ENCODE results near the gene FTCDNL1.

The FTCDNL1 gene

DNA sequence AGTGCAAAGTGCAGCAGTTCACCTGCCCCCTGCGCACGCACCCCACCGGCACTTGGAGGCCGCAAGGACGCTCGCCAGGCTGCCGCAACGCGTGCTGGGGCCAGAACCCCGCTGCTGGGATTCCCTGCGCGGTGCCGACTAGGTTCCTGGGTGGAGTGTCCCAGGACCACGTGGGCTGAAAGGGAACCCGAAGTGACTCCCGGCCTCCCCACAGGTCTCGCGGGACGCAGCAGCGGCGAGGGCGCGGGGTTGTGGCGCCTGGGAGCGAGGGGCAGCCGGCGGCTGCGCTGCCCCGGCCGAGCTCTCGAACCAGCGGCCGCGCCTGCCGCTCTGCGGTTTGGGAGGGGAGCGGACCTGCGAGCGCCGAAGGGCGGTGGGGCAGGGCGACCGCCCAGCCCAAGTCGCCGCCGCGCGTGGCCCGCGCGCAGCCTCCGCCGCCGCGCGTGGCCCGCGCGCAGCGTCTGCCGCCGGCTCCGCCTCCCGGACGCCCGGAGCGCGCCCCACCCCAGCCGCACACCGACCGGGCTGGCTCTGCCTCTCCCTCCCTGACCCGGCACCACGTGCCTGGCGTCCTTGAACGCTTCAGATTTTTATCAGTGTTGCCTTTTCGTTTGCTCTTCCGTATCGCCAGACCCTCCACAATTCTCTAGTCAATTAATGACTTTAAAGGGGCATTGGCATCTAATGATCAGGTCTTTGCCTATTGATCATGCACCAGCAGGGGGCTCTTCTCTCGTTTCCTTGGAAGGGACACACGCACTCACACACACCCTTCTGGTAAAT, at the start of gene FTCDNL1:
Gene FTCDNL1 (minus strand): TSS at position 475 of the 783 bp plus-strand sequence. CDS start 2,230 bp downstream, outside the sequence.
- DNase-seq (ENCODE audit: low spot score) = peak; percentile 61

DNA sequence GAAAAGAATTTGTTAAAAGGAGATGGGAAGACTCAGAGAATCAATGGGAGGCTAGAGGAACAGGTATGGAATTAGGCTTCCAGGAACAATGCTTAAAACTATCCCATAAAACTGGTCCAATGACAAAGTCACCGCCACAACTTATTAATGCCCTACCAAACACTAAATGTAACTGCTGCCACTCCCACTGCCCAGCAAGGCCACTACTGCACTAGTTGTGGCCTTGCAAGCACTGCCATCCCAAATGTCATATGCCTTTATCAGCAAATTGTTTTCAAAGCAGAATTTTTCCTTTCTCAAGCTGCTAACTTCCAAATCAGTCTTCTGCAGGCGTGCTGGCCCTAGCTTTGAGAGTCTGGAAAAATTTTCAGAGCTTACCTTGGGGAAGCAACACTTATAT, 45.6 kb upstream of the FTCDNL1 start:
- no peak for DNase-seq (ENCODE audit: low spot score)

DNA sequence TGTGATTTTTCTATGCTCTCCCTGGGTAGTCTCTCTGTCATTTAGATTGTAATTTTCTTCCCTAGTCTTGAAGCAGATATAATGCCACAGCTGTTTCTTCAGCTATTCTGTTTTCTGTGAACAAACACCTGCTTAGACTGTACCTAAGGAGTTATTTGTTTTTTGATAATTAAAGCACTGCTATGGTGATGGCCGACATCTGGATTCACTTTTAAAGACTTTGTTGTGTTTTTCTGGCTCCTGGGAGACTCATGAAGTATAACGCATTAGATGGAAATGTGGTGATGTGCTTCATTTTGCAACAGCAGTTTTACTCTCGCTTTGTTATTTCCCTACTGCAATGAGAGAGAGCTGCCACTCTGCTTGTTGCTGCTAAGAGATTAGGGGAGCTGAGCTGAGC, 44.4 kb upstream of the FTCDNL1 start:
- DNase-seq (ENCODE audit: low spot score) = no peak

- DNase-seq (ENCODE audit: low spot score) = no peak
Measured at GRCh38 chr2:199883474-199884212, 32.7 kb upstream of the FTCDNL1 start.

GRCh38 chr2:199882667-199883066, 31.7 kb upstream of the FTCDNL1 start:
- DNase-seq (ENCODE audit: low spot score) = no peak

GRCh38 chr2:199875400-199875799, 24.4 kb upstream of the FTCDNL1 start:
- no peak for DNase-seq (ENCODE audit: low spot score)

- DNase-seq (ENCODE audit: low spot score) = no peak
Measured at GRCh38 chr2:199874209-199874608, 23.2 kb upstream of the FTCDNL1 start.

DNA sequence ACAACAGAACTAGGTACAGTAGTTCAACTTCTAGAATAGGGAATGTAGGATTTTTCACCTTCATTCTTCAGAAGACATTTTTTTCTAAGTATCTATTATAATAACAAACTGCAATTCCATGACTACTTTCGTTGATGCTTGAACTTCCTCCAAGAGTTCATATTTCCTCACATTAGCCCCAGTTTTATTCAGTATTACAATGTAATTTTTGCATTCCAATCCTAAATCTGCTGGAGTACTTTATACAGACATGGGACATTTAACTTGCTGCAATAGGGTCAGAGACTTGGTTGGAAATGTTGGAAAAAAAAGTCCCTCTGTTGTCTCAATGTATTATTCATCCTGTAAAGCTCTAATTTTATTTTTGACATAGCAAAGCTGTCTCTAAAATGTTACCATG, 19.6 kb upstream of the FTCDNL1 start:
- no peak for DNase-seq (ENCODE audit: low spot score)

GRCh38 chr2:199869653-199870052, 18.7 kb upstream of the FTCDNL1 start:
- no peak for DNase-seq (ENCODE audit: low spot score)

GRCh38 chr2:199869227-199869541, 18.2 kb upstream of the FTCDNL1 start:
- DNase-seq (ENCODE audit: low spot score) = no peak

DNA sequence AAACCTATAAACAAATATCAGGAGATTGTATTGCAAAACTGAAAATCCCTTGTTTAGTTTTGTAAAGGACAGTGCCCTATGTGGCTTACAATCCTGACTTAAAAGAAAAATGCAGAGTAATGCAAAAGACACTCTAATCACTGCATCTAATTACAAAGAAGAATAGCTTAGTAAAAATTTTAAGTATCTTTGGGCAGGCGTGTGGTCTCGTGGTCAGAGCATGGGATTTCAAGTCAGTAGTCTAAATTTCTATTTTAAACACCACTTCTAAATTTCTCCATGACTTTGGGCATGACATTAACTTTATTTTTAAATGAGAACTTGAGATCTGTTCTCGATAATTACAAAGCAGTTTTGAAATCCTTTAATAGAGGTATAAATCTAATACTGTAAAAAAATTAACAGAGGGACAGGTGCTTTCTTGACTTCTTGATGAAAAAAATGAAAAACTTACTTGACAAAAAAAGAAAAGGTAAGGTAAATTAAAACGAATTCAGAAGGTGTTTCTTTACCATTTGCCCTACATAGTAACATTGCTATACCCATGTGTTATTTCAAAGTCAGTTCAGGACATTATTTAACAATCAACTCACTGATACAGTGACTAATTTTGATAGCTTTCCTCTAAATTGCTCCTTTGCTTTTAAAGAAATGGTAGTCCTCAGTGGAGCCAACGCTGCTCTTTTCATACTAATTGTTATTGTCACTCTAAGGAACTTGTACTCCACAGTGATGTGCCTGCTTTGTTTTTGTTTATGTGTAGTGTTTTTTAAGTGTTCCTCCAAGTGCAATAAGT, 17.6 kb upstream of the FTCDNL1 start:
- DNase-seq (ENCODE audit: low spot score) = no peak

DNA sequence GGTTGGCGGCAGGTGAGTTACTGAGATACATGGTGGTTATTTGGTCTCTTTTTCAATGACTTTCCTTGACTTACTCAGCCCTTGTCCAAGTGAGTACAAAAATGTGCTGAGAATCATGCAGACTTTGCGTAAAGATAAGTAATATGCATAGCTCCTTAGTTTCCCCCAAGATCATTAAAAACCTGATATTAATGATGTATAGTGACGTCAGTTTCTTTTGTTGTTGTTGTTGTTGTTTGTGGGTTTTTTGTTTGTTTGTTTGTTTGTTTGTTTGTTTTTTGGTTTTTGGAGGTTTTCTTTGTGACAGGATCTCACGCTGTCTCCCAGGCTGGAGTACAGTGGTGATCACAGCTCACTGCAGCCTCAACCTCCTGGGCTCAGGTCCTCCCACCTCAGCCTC, 14.9 kb upstream of the FTCDNL1 start:
- DNase-seq (ENCODE audit: low spot score) = no peak

- DNase-seq (ENCODE audit: low spot score) = no peak
Measured at GRCh38 chr2:199862788-199863187, 11.8 kb upstream of the FTCDNL1 start.

DNA sequence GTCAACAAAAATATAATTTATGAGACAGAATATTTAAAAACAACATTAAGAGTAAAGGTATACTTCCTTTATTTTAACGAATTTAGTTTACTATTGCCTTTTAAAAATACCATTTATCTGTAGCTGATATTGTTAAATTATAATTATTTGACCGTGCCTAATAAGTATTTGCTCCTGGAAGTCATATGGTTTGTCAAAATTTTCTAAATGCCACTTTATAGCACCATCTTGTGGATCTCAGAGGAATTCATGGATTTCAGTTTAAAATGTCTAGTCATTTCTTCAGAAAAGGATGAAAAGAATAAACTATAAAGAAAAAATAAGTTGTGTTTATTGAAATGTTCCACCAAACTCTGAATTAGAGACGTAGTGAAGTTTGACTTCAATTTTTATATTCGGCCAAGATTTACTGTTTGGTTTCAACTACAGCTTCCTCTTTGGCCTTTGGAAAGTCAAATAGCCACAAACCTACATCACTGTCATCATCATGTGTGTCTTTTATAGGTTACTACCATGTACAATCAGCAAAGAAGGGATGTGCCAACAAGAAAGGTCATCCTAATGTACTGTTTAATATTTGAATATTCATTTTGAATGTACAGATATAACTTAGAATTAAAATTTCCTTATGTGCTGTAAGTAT, 10.3 kb upstream of the FTCDNL1 start:
- DNase-seq (ENCODE audit: low spot score) = no peak

DNA sequence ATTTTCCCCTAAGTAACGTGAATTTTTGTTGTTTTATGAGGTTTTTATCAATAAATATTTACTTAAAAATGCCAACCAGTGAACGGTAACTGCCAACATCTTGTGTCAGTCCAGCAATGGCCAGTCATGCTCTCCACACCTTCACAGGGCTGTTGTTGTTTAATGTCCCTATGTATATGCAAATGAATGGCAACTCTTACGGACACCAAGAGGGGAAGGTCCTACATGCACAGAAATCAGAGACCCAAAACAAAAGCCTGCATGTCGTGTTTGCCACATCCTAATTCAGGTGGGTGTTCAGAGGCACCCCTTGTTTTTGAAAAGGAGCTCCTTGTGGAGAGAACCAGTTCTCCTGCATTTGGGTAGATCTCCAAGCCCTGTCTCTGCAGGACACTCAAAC, 4.8 kb upstream of the FTCDNL1 start:
- no peak for DNase-seq (ENCODE audit: low spot score)

DNA sequence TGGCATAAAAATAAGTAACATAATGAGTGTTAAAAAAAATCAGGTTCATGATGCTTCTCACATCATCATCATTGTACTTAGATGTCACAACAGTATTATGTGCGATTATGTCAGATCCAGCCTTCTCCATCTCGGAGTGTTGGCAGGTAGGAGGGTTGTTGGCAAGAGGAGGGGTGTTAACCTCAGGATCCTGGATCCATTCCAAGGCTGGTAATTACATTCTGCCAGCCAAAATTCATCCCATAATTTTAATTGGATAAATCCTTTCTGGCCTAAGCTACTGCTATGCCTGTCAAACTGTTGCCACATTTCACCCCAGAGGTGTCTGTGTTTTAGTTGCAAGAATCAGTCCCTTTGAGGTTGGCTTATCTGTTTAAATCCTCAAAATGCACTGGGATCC, 891 bp upstream of the FTCDNL1 start:
- DNase-seq (ENCODE audit: low spot score) = no peak

GRCh38 chr2:199851501-199851810, 464 bp upstream of the FTCDNL1 start:
- DNase-seq (ENCODE audit: low spot score) = no peak

- no peak for DNase-seq (ENCODE audit: low spot score)
Measured at GRCh38 chr2:199850218-199850717, 724 bp downstream of the FTCDNL1 start.

- no peak for DNase-seq (ENCODE audit: low spot score)
Measured at GRCh38 chr2:199848389-199849130, 2.4 kb downstream of the FTCDNL1 start.

DNA sequence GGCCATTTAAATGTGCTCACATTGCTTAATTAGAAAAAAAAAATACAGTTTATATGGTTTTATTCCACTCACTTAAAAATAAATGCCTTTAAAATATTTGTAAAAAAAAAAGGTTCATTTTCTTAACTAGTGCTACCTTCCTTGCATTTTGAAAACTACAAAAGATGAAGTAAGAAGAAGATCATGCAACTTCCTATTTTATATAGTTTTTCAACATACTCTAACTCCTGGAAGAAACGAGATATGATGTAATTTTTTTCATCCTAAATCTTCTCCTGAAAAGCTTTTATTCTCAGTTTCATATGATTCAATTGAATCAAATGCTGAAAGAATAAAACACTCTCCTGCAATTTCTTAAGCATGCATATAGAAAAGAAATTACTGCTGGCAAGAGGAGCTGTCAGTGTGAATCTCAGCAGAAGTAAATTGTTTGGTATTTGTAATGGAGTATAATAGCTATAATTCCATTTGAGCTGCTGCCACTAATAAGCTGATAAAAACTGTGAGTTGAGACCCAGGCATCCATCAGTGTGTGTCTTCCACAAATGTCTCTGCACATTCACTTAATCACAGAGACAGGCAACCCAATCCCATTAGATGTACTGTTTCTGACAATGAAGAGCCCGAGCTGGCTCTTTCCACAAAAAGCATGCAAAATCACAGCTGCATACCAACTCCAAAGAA, 3.7 kb downstream of the FTCDNL1 start:
- no peak for DNase-seq (ENCODE audit: low spot score)
